HG03342 (cell line): ENCODE data around the gene SENP8.
"Not testable (repeated sequence)": the region's sequence is repeated elsewhere in the genome, so short reads cannot be mapped to it uniquely, and the experiment has no call there.

Source experiments
- ATAC-seq: cut with Tn5 transposase; IDR thresholded peaks from one replicate; pipeline ENCODE4 v1.9.1; 2021; ENCODE audit warnings: mild to moderate bottlenecking, moderate library complexity; ENCODE audit not compliant: unreplicated experiment

SENP8 gene

GRCh38 chr15:72154316-72154715, 36.1 kb downstream of the SENP8 start:
- ATAC-seq = no peak

- no peak for ATAC-seq
These were observed 36.9 kb downstream of the SENP8 start for GRCh38 chr15:72155003-72155621.

- peak; percentile 59 for ATAC-seq
These were observed 37.7 kb downstream of the SENP8 start for GRCh38 chr15:72155635-72156616.

GRCh38 chr15:72156928-72157327, 38.7 kb downstream of the SENP8 start:
- no peak for ATAC-seq

- ATAC-seq = no peak
These were observed 42.6 kb downstream of the SENP8 start for GRCh38 chr15:72160696-72161245.

- ATAC-seq = no peak
These were observed 43.3 kb downstream of the SENP8 start for GRCh38 chr15:72161361-72162132.

GRCh38 chr15:72162569-72162968, 44.4 kb downstream of the SENP8 start:
- no peak for ATAC-seq

- ATAC-seq = no peak
These were observed 45.5 kb downstream of the SENP8 start for GRCh38 chr15:72163719-72164118.

- no peak for ATAC-seq
These were observed 48.7 kb downstream of the SENP8 start for GRCh38 chr15:72166716-72167417.

GRCh38 chr15:72167445-72167844, 49.2 kb downstream of the SENP8 start:
- ATAC-seq = no peak

- ATAC-seq = no peak
These were observed 50.1 kb downstream of the SENP8 start for GRCh38 chr15:72168131-72168807.

GRCh38 chr15:72168808-72169190, 50.6 kb downstream of the SENP8 start:
- ATAC-seq = no peak

GRCh38 chr15:72169236-72169920, 51.2 kb downstream of the SENP8 start:
- ATAC-seq = no peak

GRCh38 chr15:72169921-72170611, 51.9 kb downstream of the SENP8 start:
- no peak for ATAC-seq

GRCh38 chr15:72170691-72171090, 52.5 kb downstream of the SENP8 start:
- no peak for ATAC-seq

GRCh38 chr15:72171978-72172377, 53.8 kb downstream of the SENP8 start:
- not testable (repeated sequence) for ATAC-seq

GRCh38 chr15:72172796-72173195, 54.6 kb downstream of the SENP8 start:
- no peak for ATAC-seq

GRCh38 chr15:72173401-72173800, 55.2 kb downstream of the SENP8 start:
- ATAC-seq = no peak
